ENCODE data around the gene CTIF.
"Not testable (repeated sequence)": the region's sequence is repeated elsewhere in the genome, so short reads cannot be mapped to it uniquely, and the experiment has no call there.

Gene CTIF

DNA sequence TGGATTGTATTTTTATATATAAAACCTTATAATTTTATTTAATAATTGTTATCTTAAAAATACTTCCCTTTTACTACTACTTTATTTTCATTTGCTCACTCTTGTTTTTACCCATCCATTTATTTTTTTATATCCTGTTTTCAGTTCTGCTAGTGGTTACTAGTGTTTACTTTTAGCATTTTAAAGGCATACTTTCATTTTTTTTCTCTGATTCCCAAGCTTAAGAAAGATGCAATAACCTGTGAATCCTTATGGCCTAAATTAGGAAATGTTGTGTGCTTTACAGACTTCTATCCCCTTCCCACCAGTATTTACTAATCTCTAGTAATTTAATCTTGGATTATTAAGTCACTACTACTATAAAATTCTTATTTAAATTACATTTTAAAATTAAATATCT is 272.0 kb downstream of the CTIF start:
- DNase-seq, result no peak

DNA sequence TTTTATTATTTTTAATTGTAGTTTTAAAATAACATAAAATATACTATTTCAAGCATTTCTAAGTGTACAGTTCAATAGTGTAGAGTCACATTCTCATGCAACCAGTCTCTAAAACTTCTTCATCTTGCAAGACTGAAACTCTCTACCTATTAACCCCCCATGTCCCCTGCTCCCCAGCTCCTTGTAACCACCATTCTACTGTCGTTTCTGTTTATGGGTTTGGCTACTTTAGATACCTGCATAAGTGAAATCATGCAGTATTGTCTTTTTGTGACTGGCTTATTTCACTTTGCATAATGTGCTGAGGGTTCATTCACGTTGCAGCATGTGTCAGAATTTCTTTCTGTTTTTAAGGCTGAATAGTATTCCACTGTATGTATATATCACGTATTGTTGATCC is 272.6 kb downstream of the CTIF start:
- no peak for DNase-seq

- DNase-seq, result not testable (repeated sequence)
Observed at GRCh38 chr18:48811977-48812451, 273.2 kb downstream of the CTIF start.

GRCh38 chr18:48813321-48813720 is 274.5 kb downstream of the CTIF start:
- no peak for DNase-seq

DNA sequence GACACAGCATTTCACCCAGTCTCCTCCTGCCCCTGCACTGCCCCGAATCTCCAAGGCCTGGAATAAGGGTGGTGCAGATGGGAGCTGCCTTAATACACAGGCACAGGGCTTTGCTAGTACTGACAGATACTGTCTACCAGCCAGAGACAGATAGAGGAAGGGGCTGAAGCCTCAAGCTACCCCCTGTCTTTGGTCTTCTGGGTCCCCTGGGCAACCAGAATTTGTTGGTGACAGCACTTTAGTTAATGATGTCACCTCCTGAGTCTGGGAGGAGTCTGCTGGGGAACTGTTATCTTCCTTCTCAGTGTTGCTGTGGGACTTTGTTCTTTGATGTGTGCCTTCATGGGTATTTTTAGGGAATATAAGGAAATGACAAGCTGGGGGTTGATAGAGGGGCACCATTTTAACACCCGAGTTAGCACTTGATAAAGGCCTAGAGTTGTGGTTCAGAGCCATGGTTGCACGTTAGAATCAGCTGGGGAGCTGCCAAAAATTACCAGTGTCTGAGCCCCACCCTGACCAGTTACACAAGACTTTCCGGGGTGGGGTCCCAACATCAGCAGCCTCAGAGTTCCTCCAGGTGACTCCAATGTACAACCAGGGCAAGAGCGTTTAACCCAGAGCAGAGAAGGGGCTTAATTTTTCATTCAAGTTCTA is 275.1 kb downstream of the CTIF start:
- peak; percentile 94 for DNase-seq

DNA sequence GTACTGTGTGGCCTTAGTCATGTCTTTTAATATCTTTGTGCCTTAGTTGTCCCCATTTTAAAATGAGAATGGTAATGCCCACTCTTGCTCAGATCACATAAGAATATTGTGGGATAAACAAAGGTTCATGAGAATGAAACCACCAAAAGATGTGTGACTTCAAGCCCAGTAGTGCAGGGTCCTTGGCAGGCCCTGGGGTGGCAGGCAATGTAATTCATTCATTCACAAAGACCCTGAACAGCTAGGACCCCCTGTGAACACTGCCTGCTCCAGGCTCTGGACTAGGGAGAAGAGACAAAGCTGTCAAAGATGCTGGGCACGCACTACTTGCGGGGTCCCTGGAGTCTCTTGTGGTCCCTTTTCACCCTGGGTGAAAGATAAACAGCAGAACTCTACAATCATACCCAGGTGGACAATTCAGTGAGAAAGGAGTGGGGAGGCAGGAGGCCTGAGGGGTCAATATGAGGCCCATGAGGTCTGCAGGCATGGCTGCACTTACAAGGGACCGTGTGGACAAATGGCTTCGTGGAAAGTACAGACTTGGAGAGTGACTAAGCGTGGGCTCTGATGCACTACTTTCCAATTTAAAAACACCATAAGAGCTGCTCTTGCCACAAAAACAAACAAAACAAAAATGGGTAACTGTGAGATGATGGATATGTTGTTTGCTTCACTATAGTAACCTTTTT is 275.8 kb downstream of the CTIF start:
- no peak for DNase-seq

- no peak for DNase-seq
Observed at GRCh38 chr18:48815179-48815515, 276.3 kb downstream of the CTIF start.

DNA sequence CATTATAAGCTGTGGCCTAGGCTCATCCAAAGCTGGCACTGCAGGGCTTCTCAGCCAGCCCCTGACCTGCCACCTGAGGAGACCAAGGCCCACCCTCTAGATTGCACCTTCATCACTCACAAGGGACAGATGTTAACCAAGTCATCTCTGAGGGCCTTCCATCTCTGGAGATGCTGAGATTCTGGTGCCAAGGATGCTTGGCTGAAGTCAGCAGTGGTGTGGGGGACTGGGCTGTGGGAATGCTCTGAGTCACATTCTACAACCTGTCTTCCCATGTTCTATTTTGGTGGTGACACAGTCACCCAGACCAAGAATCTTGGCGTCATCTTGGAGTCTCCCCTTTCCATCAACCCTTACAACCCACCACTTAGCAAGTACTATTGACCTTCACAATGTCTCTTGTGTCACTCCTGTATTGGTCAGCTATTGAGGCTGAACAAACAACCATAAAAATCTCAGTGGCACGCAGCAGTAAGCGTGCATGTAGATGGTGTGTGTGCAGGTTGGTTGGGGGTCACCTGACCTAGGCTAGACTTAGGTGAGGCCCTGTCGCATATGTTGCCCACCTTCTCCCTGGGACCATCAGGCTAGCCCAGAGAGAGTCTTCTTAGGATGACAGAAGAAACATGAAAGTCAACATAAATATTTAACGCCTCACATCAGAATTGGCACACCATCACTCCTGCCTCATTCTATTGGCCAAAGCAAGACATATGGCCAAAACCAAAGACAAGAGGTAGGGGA is 276.9 kb downstream of the CTIF start:
- DNase-seq, result no peak

GRCh38 chr18:48816554-48816953 is 277.7 kb downstream of the CTIF start:
- DNase-seq, result no peak

DNA sequence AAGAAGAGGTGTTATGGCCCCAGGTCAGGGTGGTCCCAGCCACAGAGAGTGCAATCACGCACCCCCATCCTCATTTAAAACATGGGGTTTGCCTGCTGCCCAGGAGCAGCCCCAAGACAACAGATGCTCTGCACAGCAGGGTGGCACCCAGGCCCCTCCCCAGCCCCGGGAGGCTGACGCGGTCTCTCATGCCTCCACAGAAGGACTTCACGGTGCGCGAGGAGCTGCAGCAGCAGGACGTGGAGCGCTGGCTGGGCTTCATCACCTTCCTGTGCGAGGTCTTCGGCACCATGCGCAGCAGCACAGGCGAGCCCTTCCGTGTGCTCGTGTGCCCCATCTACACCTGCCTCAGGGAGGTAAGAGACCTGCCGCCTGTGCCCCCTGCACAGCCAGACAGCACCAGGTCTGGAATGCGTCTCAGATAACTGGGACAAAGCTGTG is 278.2 kb downstream of the CTIF start:
- no peak for DNase-seq

DNA sequence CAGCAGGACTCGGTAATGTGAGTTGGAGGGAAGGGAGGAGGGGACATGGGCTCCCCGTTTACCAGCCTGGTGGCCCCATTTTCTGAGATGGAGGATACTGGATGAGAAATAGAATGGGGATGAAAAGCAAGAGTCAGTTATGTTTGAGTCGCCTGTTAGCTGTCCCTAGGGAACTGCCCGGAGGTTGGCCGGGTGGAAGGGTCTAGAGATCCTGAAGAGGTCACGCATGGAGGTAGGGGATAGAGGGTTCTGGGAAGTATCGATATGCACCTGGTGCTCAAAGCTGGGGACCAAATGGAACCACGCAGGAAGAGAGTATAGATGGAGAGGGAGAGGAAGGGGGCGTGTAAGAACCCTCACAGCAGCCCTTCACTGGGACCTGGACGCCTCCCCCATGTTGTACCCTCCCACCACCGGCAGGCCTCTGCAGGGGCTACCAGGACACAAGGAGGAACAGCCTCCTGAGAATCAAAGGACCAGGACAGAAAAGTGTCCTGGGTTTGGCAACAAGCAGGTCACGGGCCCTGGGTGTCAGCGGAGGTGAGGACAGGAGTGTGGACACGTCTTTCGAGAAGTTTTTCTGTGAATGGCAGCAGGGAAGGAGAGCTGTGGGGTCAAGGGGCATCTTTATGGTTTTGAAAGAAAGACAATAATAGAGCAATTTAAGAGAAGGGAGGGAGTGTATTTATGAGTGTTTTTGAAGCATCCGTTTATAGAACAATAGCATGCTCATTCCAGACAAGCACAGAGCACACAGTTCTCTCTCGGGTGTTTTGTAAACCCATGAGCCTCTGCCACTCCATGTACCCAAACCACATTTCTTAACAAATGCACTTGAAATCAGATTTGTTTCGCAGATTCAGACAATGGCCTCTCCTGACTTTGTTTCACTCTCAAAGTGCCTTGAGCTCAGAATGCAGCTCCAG is 279.8 kb downstream of the CTIF start:
- no peak for DNase-seq

GRCh38 chr18:48819276-48819675 is 280.4 kb downstream of the CTIF start:
- DNase-seq, result no peak

DNA sequence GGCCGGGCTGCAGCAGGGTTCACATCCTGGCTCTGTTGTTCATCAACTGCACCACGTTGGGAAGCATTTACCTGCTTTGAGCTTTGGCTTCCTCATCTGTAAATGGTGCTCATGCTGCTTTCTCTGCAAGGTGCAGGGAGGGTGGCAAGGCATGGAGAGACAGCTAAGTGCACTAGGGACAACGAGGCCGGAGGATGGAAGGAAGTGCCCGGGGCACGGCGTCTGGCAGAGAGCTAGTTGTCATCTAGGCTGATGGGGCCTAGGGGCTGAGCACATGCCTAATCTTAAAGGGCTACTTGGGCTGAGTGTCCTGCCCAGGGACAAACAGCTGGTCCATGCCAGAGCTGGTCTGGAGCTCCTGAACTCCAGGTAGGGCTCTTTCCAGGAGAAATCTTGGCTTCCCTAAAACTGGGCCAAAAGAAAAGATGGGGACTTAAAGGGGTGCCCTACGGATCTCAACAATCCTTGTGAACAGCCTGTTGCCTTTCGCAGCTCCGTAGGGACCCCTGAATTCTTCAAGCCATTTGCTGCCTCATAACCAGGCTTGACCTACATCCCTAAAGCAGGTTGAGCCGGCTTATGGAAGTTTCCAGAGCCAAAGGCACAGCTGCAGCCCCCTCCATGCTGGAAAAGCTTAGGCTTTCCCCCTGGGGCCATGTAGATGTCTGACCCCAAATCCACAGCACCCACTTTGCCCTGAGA is 281.1 kb downstream of the CTIF start:
- DNase-seq, result no peak

DNA sequence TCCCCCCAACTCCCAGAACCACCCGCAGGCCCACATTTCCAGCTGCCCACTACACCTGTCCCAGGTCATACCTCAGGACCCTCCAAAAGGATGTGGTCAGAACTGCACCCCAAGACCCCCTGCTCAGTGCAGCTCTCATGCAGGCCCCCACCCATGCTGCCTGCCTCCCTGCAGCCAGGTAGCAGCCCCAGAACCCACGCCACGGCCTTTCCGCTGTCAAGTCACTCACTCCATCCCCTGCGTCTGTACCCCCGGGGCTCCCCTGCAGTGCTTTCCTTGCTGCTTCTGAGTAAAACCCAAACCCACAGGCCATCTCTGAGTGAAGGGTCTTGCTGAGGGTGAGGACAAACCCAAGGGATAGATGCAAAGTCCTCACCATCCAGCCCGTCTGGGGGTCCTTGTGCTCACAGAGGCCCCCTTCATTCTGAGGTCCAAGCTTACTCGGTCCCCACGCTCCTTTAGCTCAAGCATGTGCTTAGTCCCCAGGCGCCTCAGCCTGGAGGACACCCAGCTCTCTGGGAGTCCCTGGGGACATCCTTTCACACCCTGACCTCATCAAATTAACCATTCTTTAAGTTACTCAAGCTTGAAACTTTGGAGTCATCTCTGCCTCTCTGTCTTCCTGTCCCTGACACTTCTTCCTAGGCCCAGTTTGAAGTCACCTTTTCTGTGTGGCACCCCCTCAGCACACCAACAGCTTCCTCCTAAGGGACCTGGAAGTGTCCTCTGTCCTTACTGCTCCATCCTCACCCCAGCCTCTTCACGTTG is 281.8 kb downstream of the CTIF start:
- no peak for DNase-seq

- DNase-seq, result no peak
Observed at GRCh38 chr18:48821251-48821590, 282.4 kb downstream of the CTIF start.

- no peak for DNase-seq
Observed at GRCh38 chr18:48821845-48822244, 283.0 kb downstream of the CTIF start.

DNA sequence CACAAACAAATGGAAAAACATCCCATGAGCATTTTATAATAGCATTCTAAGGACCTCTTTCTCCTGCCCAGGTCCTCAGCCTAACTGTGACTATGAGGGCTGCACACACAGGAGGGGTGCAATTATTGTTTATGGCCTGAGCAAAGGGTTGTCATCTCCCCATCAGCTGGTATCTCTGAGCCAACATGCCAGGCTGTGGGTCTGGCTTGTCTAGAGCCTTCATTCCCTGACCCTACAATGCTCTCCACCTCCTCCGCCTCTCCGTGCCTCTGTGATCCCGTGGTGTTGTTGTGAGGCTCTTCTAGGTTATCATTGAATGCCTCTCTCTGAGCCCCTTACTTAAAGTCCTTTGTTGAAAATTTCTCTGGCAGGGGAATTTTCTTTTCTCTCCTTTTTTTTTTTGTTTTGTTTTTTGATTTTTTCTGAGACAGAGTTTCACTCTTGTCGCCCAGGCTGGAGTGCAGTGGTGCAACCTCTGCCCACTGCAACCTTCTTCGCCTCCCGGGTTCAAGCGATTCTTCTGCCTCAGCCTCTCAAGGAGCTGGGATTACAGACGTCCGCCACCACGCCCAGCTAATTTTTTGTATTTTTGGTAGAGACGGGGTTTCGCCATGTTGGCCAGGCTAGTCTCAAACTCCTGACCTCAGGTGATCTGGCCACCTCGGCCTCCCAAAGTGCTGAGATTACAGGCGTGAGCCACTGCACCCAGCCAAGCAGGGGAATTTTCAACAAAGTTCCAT is 285.6 kb downstream of the CTIF start:
- DNase-seq, result no peak

DNA sequence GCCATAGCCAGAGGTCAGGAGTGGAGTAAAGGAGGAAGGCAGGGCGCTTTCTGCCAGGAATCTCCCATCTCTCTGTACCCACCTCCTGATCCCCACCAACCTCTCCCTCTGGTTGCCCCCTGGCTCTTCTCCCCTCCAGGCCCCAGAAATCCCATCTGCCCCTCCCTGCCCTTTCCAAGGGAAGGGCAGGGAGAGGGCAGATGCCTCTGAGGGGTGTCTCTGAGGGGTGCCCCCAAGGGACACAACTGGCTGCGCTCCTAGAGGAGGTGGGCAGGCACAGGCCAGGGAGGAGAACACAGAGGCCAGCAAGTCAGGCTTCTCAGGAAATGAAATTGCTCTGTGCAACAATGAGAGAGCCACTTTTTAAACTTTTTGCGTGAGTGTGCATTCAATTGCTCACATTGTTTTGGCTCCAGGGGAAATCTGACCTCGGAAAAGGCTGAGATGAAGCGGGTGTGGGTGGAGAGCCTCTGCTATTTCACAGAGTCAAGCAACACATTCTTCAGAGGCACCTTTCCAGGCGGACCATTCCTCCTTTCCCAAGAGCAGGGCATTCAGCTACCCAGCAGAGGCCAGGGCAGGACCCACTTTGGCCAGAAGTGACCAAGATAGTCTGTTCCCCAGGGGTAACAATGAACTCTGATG is 286.4 kb downstream of the CTIF start:
- no peak for DNase-seq

- no peak for DNase-seq
Observed at GRCh38 chr18:48826271-48826670, 287.4 kb downstream of the CTIF start.

- no peak for DNase-seq
Observed at GRCh38 chr18:48826806-48827205, 288.0 kb downstream of the CTIF start.

Data from hematopoietic multipotent progenitor cell treated with erythropoietin and hydrocortisone succinate and interleukin-3 and kit ligand, for 4 days (in vitro differentiated cells).